Subcutaneous adipose tissue (tissue), 4 donors: Measurements from ENCODE around the gene COX8A. TPM values are rescaled to one million over a fixed set of nuclear protein-coding genes. Genes with fewer than 3 reads are reported as not detected.

Experiments used
- CTCF ChIP-seq: fragments of 450-650 bp; IDR thresholded peaks from one replicate; pipeline ENCODE4 v1.5.1; 2016; ENCODE audit warnings: low read depth, mild to moderate bottlenecking, control low read depth, antibody characterized with exemption, moderate library complexity
- total RNA-seq, 4 donors: library from RNA; depleted of rRNA; stranded (reverse); fragments of >200 nt; gene quantifications; one replicate each; pipeline ENCODE4 v1.1.0, GENCODE V29; 2016

COX8A gene
- total RNA-seq, result 100 to 1,000 TPM; 299 to 526 (median 371) TPM

GRCh38 chr11:63974259-63975143 lies at the start of gene COX8A:
Gene COX8A, plus strand, starts transcription at chr11:63974620. Its CDS starts 61 bp downstream, at chr11:63974681.
- no peak for TF ChIP-seq CTCF

GRCh38 chr11:63929616-63930015 lies 44.8 kb upstream of the COX8A start:
- no peak for TF ChIP-seq CTCF

- TF ChIP-seq CTCF, result no peak
These were observed 43.4 kb upstream of the COX8A start for GRCh38 chr11:63931045-63931444.

GRCh38 chr11:63931876-63932275 lies 42.5 kb upstream of the COX8A start:
- no peak for TF ChIP-seq CTCF

DNA sequence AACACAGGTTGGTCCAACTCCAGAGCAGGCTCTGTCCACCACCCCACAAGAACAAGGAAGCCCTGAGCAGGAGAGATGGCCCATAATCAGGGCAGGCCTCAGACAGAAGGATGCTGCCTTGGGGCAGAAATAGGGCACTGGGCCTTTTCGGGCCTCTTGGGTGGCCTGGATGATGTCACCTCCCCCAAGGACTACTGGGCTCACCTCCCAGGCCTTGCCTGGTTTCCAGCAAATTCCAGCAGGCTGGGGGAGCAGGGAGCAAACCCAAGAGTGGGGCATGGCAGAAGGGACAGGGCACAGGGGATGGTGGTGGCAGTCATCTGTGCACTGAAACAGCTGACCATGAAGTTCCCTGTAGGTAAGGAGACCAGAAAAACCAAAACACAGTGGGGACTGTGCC lies 41.0 kb upstream of the COX8A start:
- TF ChIP-seq CTCF, result no peak

DNA sequence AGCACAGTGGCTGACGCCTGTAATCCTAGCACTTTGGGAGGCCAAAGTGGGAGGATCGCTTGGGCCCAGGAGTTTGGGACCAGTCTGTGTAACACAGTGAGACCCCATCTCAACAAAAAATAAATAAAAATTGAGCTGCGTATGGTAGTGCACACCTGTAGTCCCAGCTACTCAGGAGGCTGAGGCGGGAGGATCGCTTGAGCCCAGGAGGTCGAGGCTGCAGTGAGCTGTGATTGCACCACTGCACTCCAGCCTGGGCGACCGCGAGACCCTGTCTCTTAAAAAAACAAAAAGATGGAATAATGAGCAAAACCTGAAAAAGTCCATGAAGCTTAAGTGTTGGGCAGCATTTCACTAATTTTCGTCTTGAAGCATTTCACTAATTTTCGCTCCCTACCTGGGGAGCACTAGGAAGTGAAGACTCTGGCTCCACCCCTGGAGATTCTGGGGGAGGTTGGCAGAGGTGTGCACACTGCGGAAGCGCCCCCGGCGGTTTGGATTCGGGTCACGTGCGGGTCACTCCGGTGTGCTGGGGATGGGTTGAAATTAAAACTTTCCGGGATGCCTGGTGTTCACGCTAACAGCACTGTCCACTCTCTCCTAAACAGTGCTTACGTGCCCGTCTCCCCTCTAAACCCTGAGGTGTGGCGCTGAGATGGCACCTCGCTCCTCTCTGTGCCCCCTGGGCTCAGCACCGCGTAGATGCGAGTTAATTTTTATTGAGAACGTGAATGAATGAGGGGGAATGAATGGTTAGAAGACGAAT lies 36.5 kb upstream of the COX8A start:
- no peak for TF ChIP-seq CTCF
